Prostate gland (tissue), 2 donors: ENCODE measurements around the gene FOXK2. TPM values are rescaled to one million over a fixed set of nuclear protein-coding genes. Genes with fewer than 3 reads are reported as not detected.

ENCODE experiments used
- DNase-seq: peaks from one replicate; pipeline ENCODE4 v3.0.0-alpha.2; 2019; ENCODE audit warnings: low spot score
- H3K27ac ChIP-seq, 2 donors: fragments of 200-600 bp; sonication (generic); 2 replicates each; pipeline ENCODE4 v1.5.1; 2017 to 2019
- H3K27me3 ChIP-seq: fragments of 200-600 bp; sonication (generic); replicated peaks from 2 replicates; pipeline ENCODE4 v1.5.1; 2019; ENCODE audit not compliant: insufficient read depth
- H3K36me3 ChIP-seq, 2 donors: fragments of 200-600 bp; sonication (generic); 1 replicate in 1 of 2; 2 replicates in 1 of 2; pipeline versions ENCODE4 v1.5.1 to v1.8.1; 2017 to 2019
- H3K4me1 ChIP-seq: fragments of 200-600 bp; sonication (generic); replicated peaks from 2 replicates; pipeline ENCODE4 v1.5.1; 2019
- H3K4me3 ChIP-seq, 2 donors: fragments of 200-600 bp; sonication (generic); 2 replicates each; pipeline ENCODE4 v1.5.1; 2017 to 2019
- H3K9me3 ChIP-seq: fragments of 200-600 bp; sonication (generic); 2 replicates; pipeline ENCODE4 v1.5.1; 2017
- POLR2A ChIP-seq: fragments of 450-650 bp; IDR thresholded peaks from one replicate; pipeline ENCODE4 v1.6.1; 2016; ENCODE audit warnings: antibody characterized with exemption, mild to moderate bottlenecking
- POLR2AphosphoS5 ChIP-seq: sonication (generic); formaldehyde crosslinking; IDR thresholded peaks from one replicate; pipeline ENCODE4 v1.6.1; 2017; ENCODE audit warnings: antibody characterized with exemption
- WGBS: methylation state at CpG from one replicate; pipeline ENCODE4 v1.1.5; 2018; 5-methylcytosine and 5-hydroxymethylcytosine counted together
- intact Hi-C: fragments of 100-400 bp; cut with DNase I; formaldehyde crosslinking; loops from one replicate; pipeline ENCODE4 v1.14.2; 2022
- total RNA-seq, 2 donors: library from RNA; depleted of rRNA; stranded (reverse); fragments of >200 nt; gene quantifications; one replicate each; pipeline ENCODE4 v1.1.0, GENCODE V29; 2016
- TF ChIP-seq, protein P1 (sequence below), 4 experiments: fragments of 200-600 bp in 2 of 4; fragments of 450-650 bp in 2 of 4; sonication (generic) in 2 of 4; IDR thresholded peaks; 1 replicate in 3 of 4; 2 replicates in 1 of 4; pipeline ENCODE4 v1.5.1; 2016 to 2019; ENCODE audit warnings: antibody characterized with exemption in 4 of 4, mild to moderate bottlenecking in 2 of 4, moderate library complexity in 2 of 4

FOXK2 gene
- total RNA-seq, 2 donors from 2014 or later: 47.9 to 85.5 TPM

- no peaks in the 10 kb centered on the region for H3K27me3 ChIP-seq
- TF ChIP-seq POLR2A: no peak
- TF ChIP-seq, protein P1, sequence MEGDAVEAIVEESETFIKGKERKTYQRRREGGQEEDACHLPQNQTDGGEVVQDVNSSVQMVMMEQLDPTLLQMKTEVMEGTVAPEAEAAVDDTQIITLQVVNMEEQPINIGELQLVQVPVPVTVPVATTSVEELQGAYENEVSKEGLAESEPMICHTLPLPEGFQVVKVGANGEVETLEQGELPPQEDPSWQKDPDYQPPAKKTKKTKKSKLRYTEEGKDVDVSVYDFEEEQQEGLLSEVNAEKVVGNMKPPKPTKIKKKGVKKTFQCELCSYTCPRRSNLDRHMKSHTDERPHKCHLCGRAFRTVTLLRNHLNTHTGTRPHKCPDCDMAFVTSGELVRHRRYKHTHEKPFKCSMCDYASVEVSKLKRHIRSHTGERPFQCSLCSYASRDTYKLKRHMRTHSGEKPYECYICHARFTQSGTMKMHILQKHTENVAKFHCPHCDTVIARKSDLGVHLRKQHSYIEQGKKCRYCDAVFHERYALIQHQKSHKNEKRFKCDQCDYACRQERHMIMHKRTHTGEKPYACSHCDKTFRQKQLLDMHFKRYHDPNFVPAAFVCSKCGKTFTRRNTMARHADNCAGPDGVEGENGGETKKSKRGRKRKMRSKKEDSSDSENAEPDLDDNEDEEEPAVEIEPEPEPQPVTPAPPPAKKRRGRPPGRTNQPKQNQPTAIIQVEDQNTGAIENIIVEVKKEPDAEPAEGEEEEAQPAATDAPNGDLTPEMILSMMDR (IDR thresholded peaks at IDR 0.05): no peak
- TF ChIP-seq POLR2AphosphoS5: no peak
- no peak overlapping the region for H3K4me3 ChIP-seq
- peaks cover 0 to 17% of the 10 kb centered on the region in 2 donors for H3K36me3 ChIP-seq
- H3K4me1 ChIP-seq: no peaks in the 10 kb centered on the region
- H3K27ac ChIP-seq: no peak overlapping the region
- H3K9me3 ChIP-seq: no peaks in the 10 kb centered on the region
- no peak for DNase-seq
- intact Hi-C loops: no loop called here
- WGBS: 93% methylated on average over 8 of the region's 8 CpGs
Observed at GRCh38 chr17:82477934-82478333, 41.6 kb upstream of the FOXK2 start.

- no peak overlapping the region for H3K27ac ChIP-seq
- H3K27me3 ChIP-seq: no peaks in the 10 kb centered on the region
- no peak overlapping the region for H3K4me3 ChIP-seq
- peaks cover 0 to 24% of the 10 kb centered on the region in 2 donors for H3K36me3 ChIP-seq
- no peaks in the 10 kb centered on the region for H3K4me1 ChIP-seq
- 79% methylated on average over 5 of the region's 5 CpGs for WGBS
- TF ChIP-seq POLR2AphosphoS5 (no peak), POLR2A (no peak)
- TF ChIP-seq, protein P1 (IDR thresholded peaks at IDR 0.05): no peak
- DNase-seq: no peak
- no peaks in the 10 kb centered on the region for H3K9me3 ChIP-seq
- intact Hi-C loops: no loop called here
Observed at GRCh38 chr17:82479602-82480001, 39.9 kb upstream of the FOXK2 start.

GRCh38 chr17:82480318-82480717, 39.2 kb upstream of the FOXK2 start:
- no peak overlapping the region for H3K4me3 ChIP-seq
- H3K27ac ChIP-seq: no peak overlapping the region
- H3K9me3 ChIP-seq: no peaks in the 10 kb centered on the region
- TF ChIP-seq, protein P1 (IDR thresholded peaks at IDR 0.05): no peak
- TF ChIP-seq POLR2A (no peak), POLR2AphosphoS5 (no peak)
- intact Hi-C loops: no loop called here
- H3K27me3 ChIP-seq: no peaks in the 10 kb centered on the region
- WGBS: 96% methylated on average over 9 of the region's 9 CpGs
- H3K4me1 ChIP-seq: no peaks in the 10 kb centered on the region
- peaks cover 0 to 26% of the 10 kb centered on the region in 2 donors for H3K36me3 ChIP-seq
- DNase-seq: no peak

- Histone ChIP-seq H3K4me1 (no peaks in the 10 kb centered on the region), H3K4me3 (no peak overlapping the region), H3K9me3 (no peaks in the 10 kb centered on the region), H3K36me3 (peaks cover 9 to 26% of the 10 kb centered on the region in 2 donors), H3K27ac (no peak overlapping the region), H3K27me3 (no peaks in the 10 kb centered on the region)
- DNase-seq: no peak
- WGBS: 93% methylated on average over 6 of the region's 6 CpGs
- intact Hi-C loops: no loop called here
- TF ChIP-seq, protein P1 (IDR thresholded peaks at IDR 0.05): no peak
- TF ChIP-seq POLR2A (no peak), POLR2AphosphoS5 (no peak)
Observed at GRCh38 chr17:82483204-82483660, 36.3 kb upstream of the FOXK2 start.

DNA sequence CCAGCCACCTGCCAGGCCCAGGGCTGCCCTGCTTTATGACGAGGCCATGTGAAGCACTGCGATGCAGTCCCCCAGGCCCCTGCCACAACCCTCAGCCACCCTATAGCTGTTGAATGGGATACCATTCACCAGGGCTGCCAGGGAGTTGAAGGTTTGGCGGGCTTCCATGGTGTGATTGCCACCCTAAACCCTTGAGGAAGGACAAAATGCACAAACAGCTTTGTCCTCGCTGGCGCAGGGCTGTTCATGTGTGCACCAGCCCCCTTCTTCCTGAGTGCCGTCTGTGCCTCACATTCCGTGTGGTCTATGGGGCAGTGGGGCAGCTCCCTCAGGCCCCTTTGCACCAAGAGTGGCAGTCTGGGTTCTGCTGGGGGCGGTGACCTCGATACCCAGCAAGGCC, 35.7 kb upstream of the FOXK2 start:
- no peak overlapping the region for H3K4me3 ChIP-seq
- TF ChIP-seq POLR2AphosphoS5: no peak
- TF ChIP-seq, protein P1 (IDR thresholded peaks at IDR 0.05): no peak
- TF ChIP-seq POLR2A: no peak
- H3K27me3 ChIP-seq: no peaks in the 10 kb centered on the region
- H3K9me3 ChIP-seq: no peaks in the 10 kb centered on the region
- H3K4me1 ChIP-seq: no peaks in the 10 kb centered on the region
- intact Hi-C loops: no loop called here
- no peak overlapping the region for H3K27ac ChIP-seq
- 94% methylated on average over 9 of the region's 9 CpGs for WGBS
- no peak for DNase-seq
- H3K36me3 ChIP-seq: peaks cover 9 to 24% of the 10 kb centered on the region in 2 donors
